Measurements from ENCODE around the gene DCAKD.

Gene DCAKD

GRCh38 chr17:44998646-44999045, 52.8 kb downstream of the DCAKD start:
- DNase-seq = no peak

- DNase-seq = no peak
Observed at GRCh38 chr17:44997733-44998520, 53.5 kb downstream of the DCAKD start.

GRCh38 chr17:44996304-44996703, 55.1 kb downstream of the DCAKD start:
- DNase-seq = no peak

GRCh38 chr17:44995436-44996001, 55.9 kb downstream of the DCAKD start:
- no peak for DNase-seq

- DNase-seq = no peak
Observed at GRCh38 chr17:44992242-44992939, 59.0 kb downstream of the DCAKD start.

- DNase-seq = no peak
Observed at GRCh38 chr17:44990994-44991393, 60.4 kb downstream of the DCAKD start.

GRCh38 chr17:44989552-44990138, 61.8 kb downstream of the DCAKD start:
- no peak for DNase-seq

- no peak for DNase-seq
Observed at GRCh38 chr17:44988044-44988942, 63.1 kb downstream of the DCAKD start.

- no peak for DNase-seq
Observed at GRCh38 chr17:44983563-44983962, 67.9 kb downstream of the DCAKD start.

GRCh38 chr17:44982113-44982702, 69.2 kb downstream of the DCAKD start:
- no peak for DNase-seq

GRCh38 chr17:44981221-44981968, 70.0 kb downstream of the DCAKD start:
- DNase-seq = no peak

GRCh38 chr17:44979426-44979995, 71.9 kb downstream of the DCAKD start:
- no peak for DNase-seq

GRCh38 chr17:44978807-44979206, 72.6 kb downstream of the DCAKD start:
- DNase-seq = no peak

GRCh38 chr17:44977814-44978550, 73.5 kb downstream of the DCAKD start:
- no peak for DNase-seq

GRCh38 chr17:44977065-44977464, 74.4 kb downstream of the DCAKD start:
- no peak for DNase-seq

- no peak for DNase-seq
Observed at GRCh38 chr17:44976206-44976605, 75.2 kb downstream of the DCAKD start.

Measured in inflammatory macrophage treated with lipopolysaccharide for 1 hour (primary cell).